Activated gamma-delta T cell treated with anti-CD3 and anti-CD28 coated beads, Interleukin-2, amount 50 U/mL, for 16 hours (primary cell): ENCODE measurements around the gene SAE1.
"Not testable (repeated sequence)": the region's sequence is repeated elsewhere in the genome, so short reads cannot be mapped to it uniquely, and the experiment has no call there.

ENCODE experiments used
- DNase-seq: peaks from one replicate; pipeline ENCODE4 v3.0.0-alpha.2; 2020; ENCODE audit warnings: low read depth

Gene SAE1

DNA sequence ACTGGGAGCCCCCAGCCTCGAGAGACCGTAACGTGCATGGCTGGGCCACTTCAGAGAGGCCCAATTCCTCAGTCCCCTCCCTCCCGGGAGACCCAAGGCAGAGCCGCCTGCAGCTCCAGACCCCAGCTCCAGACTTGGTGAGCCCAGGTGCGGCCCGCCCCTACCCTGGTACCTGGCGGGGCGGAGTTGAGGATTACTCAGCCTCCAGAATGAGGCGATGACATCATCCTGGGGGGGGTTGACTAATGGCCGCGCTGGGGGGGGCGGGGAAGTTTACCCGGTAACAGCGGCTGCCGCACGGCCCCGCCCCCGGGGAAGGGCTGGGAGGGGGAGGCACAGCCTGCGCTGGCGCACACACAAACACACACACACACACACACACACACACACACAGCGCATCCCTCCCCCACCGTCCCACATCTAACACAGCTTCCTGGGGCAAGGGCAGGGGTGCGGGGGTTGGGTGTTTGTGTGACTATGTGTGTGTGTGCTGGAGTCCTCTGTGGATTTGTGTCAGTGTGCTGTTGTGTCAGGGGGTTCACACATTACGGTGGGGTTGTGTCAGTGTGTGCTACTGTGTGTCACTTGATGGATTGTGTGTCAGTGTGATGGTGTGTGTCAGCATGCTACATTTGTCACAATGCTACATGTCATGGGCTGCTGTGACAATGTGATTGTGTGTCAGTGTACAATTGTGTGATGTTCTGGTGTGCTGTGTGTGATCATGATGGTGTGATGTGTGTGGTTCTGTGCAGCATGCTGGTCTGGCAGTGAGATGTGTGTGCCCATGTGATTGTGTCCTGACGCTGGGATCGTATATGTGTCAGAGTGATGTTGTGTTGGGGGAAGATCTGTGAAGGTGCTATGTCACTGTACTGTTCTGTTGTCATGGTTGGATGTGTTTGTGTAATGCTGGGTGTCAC is 110.6 kb downstream of the SAE1 start:
- DNase-seq, result peak; percentile 80

DNA sequence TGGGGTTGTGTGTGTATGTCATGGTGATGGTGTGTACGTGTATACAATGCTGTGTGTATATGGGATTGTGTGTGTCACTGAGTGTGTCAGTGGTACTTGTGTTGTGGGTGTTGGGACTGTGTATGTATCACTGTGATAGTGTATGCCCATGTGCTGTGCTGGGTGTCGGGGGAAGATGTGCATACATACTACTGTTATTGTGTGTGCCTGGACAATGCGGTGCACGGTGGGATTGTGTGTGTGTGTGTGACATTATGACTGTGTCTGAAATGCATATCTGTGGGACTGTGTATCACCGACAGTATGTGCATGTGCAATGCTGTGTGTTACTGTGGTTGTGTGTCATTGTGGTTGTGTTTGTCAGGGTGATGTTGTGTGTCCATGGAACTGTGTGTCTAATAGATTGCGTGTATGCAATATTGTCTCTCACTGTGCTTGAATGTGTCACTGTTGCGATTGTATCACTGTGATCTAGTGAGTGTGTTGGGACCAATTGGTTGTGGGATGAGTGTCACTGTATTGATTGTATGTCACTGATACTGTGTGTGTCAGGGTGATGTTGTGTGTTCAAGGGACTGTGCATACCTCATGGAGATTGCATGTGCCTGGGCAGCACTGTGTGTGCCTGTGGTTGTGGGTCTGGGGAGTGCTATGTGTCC is 111.4 kb downstream of the SAE1 start:
- no peak for DNase-seq

DNA sequence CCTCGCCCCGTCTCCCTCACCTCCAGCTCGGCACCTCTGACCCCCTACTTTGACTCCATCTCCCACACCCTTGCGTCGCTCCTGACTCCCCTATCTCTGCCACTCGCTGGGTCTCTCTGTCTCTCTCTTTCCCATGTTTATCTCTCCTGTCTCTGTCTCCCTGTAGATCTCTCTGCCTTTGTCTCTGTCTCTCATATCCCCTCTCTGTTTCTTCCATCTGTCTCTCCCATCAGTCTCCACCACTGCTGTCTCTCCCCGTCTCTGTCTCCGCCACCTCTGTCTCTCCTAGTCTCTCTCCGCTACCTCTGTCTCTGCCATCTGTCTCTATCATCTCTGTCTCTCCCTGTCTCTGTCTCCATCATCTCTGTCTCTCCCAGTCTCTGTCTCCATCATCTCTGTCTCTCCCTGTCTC is 112.7 kb downstream of the SAE1 start:
- DNase-seq, result no peak

- peak; percentile 88 for DNase-seq
Measured at GRCh38 chr19:47243776-47244547, 113.3 kb downstream of the SAE1 start.

DNA sequence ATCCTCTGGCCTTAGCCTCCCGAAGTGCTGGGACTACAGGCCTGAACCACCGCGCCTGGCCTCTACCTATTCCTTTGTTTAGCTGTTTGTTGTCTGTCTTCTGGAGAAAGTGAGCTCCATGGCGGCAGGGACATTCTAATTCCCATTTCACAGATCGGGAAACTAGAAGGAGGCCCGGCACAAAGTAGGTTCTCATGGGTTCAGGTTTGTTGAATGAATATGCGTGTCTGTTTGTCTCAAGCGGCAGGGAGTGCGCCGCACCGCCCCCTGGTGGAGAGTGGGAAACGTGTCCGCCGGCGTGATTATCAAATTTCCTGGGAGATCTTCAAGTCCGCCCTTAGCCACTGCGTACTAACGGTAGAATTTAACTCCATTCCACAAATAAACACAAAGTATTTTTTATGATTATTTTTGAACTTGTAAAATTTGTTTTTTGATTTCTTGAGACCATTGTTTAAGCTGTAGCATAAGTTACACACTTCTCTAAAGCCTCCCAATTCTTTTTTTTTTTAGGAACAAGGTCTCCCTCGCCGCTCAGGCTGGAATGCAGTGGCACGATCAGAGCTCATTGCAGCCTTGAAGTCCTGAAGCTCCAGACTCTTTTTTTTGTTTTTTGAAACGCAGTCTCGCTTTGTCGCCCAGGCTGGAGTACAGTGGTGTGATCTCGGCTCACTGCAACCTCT is 116.8 kb downstream of the SAE1 start:
- peak; percentile 75 for DNase-seq

DNA sequence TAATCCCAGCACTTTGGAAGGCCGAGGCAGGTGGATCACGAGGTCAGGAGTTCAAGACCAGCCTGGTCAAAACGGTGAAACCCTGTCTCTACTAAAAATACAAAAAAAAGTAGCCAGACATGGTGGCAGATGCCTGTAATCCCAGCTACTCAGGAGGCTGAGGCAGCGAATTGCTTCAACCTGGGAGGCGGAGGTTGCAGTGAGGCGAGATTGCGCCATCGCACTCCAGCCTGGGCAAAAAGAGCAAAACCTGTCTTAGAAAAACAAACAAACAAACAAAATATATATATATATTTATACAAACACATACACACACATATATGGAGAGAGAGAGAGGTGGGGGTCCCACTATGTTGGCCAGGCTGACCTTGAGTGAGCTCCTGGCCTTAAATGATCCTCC is 122.4 kb downstream of the SAE1 start:
- not testable (repeated sequence) for DNase-seq

DNA sequence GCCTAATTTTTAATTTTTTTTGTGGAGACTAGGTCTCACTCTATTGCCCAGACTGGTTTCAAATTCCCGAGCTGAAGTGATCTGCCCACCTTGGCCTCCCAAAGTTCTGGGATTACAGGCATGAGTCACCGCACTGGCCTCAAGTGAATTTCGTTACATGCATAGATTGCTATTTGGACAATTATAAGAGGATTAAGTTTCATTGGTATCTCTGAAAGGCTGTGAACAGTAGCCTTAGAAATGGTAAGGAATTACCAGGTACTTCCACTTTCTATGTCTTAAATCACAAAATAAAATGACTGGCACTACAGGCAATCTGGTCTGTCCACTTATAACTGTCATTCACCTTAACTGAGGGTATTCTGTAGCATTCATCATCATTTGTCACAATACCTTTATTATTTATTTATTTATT is 122.8 kb downstream of the SAE1 start:
- no peak for DNase-seq

- no peak for DNase-seq
Measured at GRCh38 chr19:47253970-47254369, 123.3 kb downstream of the SAE1 start.

- DNase-seq, result peak; percentile 89
Measured at GRCh38 chr19:47255879-47256692, 125.5 kb downstream of the SAE1 start, which contains the start of gene CCDC9. Gene CCDC9, plus strand, starts transcription at chr19:47256525. Its CDS starts 1,876 bp downstream, at chr19:47258401.

DNA sequence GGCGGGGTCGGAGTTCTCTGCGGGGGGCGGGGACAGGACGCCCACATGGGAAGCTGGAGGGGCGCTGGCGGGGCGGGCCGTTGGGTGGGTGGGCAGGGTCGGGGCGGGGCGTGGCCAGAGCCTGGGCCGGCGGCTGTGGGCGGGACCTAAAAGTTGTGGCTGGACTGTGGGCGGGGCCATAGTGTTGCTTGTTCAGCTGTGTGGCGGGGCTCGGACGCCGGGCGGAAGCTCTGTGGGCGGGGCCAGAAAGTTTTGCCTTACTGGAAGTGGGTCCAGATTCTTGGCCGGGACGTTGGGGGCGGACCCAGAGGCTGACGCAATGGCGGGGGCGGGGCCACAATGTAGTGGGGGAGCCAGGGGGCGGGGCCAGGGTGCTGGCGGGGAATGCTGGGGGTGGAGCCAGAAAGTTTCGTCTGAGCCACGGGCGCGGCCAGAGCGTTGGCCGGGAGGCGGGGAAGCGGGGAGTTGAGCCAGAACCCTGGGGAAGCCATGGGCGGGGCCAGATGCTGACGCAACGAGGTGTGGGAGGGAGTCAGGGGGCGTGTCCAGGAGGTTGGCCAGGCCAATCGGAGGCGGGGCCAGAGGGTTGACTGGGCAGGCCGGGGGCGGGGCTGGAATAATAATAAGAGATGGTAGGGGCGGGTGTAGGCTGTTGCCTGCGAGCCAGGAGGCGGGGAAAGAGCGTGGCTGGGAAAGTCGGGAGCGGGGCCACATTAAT is 126.2 kb downstream of the SAE1 start:
- DNase-seq, result peak; percentile 99

DNA sequence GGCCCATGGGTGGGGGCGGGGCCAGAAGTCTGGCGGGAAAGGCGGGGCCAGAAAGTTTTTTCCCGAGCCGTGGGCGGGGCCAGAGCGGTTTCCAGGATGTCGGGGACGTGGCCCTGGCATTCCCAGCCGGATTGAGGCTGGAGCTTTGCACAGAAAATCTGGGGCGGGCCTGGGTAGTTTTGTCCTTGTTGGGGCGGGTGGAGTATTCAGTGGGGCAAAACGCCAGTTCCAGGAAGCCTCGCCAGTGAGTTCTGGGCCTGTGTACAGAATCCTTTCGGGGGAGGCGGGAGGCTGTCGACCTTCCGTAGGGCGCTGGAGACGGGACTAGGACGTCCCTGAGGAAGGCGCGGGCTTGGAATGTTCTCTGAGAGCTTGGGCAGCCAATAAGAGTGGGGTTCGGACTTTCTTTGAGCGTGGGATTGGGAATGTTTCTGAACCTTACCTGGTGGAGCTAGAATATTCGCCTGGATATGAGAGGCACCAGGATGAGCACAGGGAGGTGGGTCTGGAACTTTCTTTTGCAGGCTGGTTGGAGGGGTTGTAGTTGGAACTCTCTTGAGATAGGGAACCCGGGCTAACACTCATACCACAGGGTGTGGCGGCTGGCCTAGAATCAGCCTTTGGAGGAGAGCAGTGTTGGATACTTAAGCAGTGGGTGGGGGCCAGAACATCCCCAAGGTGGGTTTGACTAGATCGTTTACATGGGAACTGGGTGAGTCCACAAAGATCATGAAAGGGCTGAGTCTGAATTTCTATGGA is 127.0 kb downstream of the SAE1 start:
- DNase-seq, result no peak

GRCh38 chr19:47258434-47258833 is 127.8 kb downstream of the SAE1 start:
- DNase-seq, result no peak

GRCh38 chr19:47258895-47259555 is 128.4 kb downstream of the SAE1 start:
- DNase-seq, result no peak
